Measurements from ENCODE around the gene TSGA10IP.

The TSGA10IP gene

GRCh38 chr11:66008095-66008467 lies 62.8 kb downstream of the TSGA10IP start:
- no peak for DNase-seq (ENCODE audit: low read depth)

GRCh38 chr11:66008468-66009101 lies 63.3 kb downstream of the TSGA10IP start:
- DNase-seq (ENCODE audit: low read depth), result no peak
